Large intestine (tissue), 3 donors: Measurements from ENCODE around the gene TULP4. TPM values are rescaled to one million over a fixed set of nuclear protein-coding genes. Genes with fewer than 3 reads are reported as not detected.

Experiments used
- DNase-seq, 2 donors: peaks; one replicate each; pipeline versions ENCODE4 v3.0.0 to v3.0.0-alpha.2; 2013
- H3K27ac ChIP-seq: one replicate; pipeline ENCODE4 v1.5.1; 2013; ENCODE audit warnings: low read length
- H3K27me3 ChIP-seq: 2 replicates; pipeline ENCODE4 v1.6.1; 2013; ENCODE audit warnings: low read length; ENCODE audit not compliant: control insufficient read depth, insufficient read depth
- H3K36me3 ChIP-seq: 2 replicates; pipeline ENCODE4 v1.6.1; 2013; ENCODE audit warnings: low read length; ENCODE audit not compliant: control insufficient read depth, insufficient read depth
- H3K4me1 ChIP-seq: one replicate; pipeline ENCODE4 v1.6.1; 2013; ENCODE audit warnings: low read length; ENCODE audit not compliant: control insufficient read depth, insufficient read depth
- H3K4me3 ChIP-seq: one replicate; pipeline ENCODE4 v1.5.1; 2013; ENCODE audit warnings: low read length
- H3K9me3 ChIP-seq: one replicate; pipeline ENCODE4 v1.6.1; 2013; ENCODE audit warnings: mild to moderate bottlenecking, low read depth, low read length, moderate library complexity; ENCODE audit not compliant: control insufficient read depth
- WGBS: methylation state at CpG from one replicate; pipeline ENCODE4 v1.1.5; 2013; ENCODE audit warnings: low lambda C conversion rate; ENCODE audit not compliant: insufficient coverage; 5-methylcytosine and 5-hydroxymethylcytosine counted together
- polyA plus RNA-seq: library from polyadenylated mRNA; unstranded; fragments of 120-200 nt; gene quantifications from one replicate; pipeline ENCODE4 v1.2.1, GENCODE V29; 2013

TULP4 gene
- polyA plus RNA-seq, 1 donor, result 25.8 TPM

DNA sequence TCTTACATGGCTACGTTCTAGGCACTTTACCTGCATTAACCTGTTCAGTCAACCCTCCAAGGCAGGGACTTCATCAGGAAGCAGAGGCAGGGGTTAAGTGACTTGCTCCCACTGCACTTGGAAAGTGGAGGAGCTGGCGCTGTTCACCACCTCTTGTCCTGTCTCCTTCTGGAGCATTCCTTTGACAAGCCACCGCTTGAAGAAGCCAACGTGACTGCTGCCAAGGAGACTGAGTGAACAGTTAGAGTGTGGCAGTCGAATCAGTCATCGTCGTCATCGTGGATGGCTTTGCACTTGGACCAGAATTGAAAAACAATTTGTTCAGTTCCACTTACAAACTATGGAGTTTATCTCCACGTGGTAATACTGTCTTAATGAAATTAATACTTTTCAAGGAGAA, 60.9 kb downstream of the TULP4 start:
- Histone ChIP-seq H3K36me3 (peaks cover 5% of the 10 kb centered on the region), H3K27me3 (no peaks in the 10 kb centered on the region), H3K4me3 (no peak overlapping the region), H3K9me3 (no peaks in the 10 kb centered on the region), H3K4me1 (no peaks in the 10 kb centered on the region), H3K27ac (no peak overlapping the region)
- DNase-seq, result no peak
- WGBS, result 82% methylated on average over 2 of the region's 9 CpGs

GRCh38 chr6:158374020-158374419, 61.8 kb downstream of the TULP4 start:
- peaks cover 5% of the 10 kb centered on the region for H3K36me3 ChIP-seq
- no peaks in the 10 kb centered on the region for H3K4me1 ChIP-seq
- no peaks in the 10 kb centered on the region for H3K9me3 ChIP-seq
- H3K27me3 ChIP-seq, result no peaks in the 10 kb centered on the region
- no peak for DNase-seq
- no peak overlapping the region for H3K4me3 ChIP-seq
- H3K27ac ChIP-seq, result no peak overlapping the region
- WGBS, result no CpG with 5 or more reads among the region's 5 CpGs

DNA sequence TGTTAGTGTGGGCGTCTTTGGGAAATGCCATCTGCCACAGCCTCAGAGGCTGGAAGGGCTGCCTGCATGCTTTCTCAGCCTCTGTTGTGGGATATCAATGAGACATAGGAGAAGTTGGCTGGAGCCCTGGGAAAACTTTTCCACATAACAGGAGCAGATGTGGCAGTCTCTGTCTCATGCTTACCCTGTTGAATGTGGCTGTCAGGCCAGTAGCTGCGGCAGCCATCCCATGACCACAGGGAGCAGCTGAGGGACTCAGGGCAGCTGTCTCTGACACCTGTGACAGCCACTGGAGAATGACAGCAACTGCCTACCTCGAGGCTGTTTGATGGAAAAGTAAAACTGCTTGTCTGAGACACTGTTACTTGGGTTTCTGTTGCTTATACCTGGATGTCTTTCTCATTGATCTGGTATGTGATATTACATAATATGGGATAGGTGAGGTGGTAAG, 64.4 kb downstream of the TULP4 start:
- H3K36me3 ChIP-seq, result peaks cover 5% of the 10 kb centered on the region
- no peak for DNase-seq
- H3K9me3 ChIP-seq, result no peaks in the 10 kb centered on the region
- H3K4me1 ChIP-seq, result no peaks in the 10 kb centered on the region
- H3K4me3 ChIP-seq, result no peak overlapping the region
- H3K27ac ChIP-seq, result no peak overlapping the region
- no peaks in the 10 kb centered on the region for H3K27me3 ChIP-seq
- WGBS, result no CpG with 5 or more reads among the region's 3 CpGs

GRCh38 chr6:158377860-158378259, 65.6 kb downstream of the TULP4 start:
- no peaks in the 10 kb centered on the region for H3K4me1 ChIP-seq
- H3K27me3 ChIP-seq, result no peaks in the 10 kb centered on the region
- peaks cover 5% of the 10 kb centered on the region for H3K36me3 ChIP-seq
- WGBS, result no CpG with 5 or more reads among the region's 4 CpGs
- H3K9me3 ChIP-seq, result no peaks in the 10 kb centered on the region
- no peak for DNase-seq
- no peak overlapping the region for H3K4me3 ChIP-seq
- no peak overlapping the region for H3K27ac ChIP-seq

GRCh38 chr6:158379336-158379735, 67.1 kb downstream of the TULP4 start:
- DNase-seq, result no peak
- Histone ChIP-seq H3K36me3 (peaks cover 2% of the 10 kb centered on the region), H3K27ac (no peak overlapping the region), H3K9me3 (no peaks in the 10 kb centered on the region), H3K27me3 (no peaks in the 10 kb centered on the region), H3K4me3 (no peak overlapping the region), H3K4me1 (no peaks in the 10 kb centered on the region)
- no CpG with 5 or more reads among the region's 7 CpGs for WGBS

- H3K36me3 ChIP-seq, result peaks cover under 1% of the 10 kb centered on the region
- no peak for DNase-seq
- no peaks in the 10 kb centered on the region for H3K4me1 ChIP-seq
- H3K27me3 ChIP-seq, result no peaks in the 10 kb centered on the region
- H3K27ac ChIP-seq, result no peak overlapping the region
- 83% methylated on average over 2 of the region's 2 CpGs for WGBS
- no peak overlapping the region for H3K4me3 ChIP-seq
- H3K9me3 ChIP-seq, result no peaks in the 10 kb centered on the region
These were observed 68.9 kb downstream of the TULP4 start for GRCh38 chr6:158381214-158381613.

- H3K27me3 ChIP-seq, result no peaks in the 10 kb centered on the region
- DNase-seq, result no peak
- WGBS, result no CpG with 5 or more reads among the region's 1 CpG
- H3K36me3 ChIP-seq, result no peaks in the 10 kb centered on the region
- no peak overlapping the region for H3K27ac ChIP-seq
- H3K9me3 ChIP-seq, result no peaks in the 10 kb centered on the region
- H3K4me1 ChIP-seq, result no peaks in the 10 kb centered on the region
- H3K4me3 ChIP-seq, result no peak overlapping the region
These were observed 70.2 kb downstream of the TULP4 start for GRCh38 chr6:158382491-158382890.

- Histone ChIP-seq H3K27ac (no peak overlapping the region), H3K36me3 (no peaks in the 10 kb centered on the region), H3K4me3 (no peak overlapping the region), H3K9me3 (no peaks in the 10 kb centered on the region), H3K4me1 (no peaks in the 10 kb centered on the region), H3K27me3 (no peaks in the 10 kb centered on the region)
- 100% methylated on average over 1 of the region's 1 CpG for WGBS
- DNase-seq, result no peak
These were observed 70.8 kb downstream of the TULP4 start for GRCh38 chr6:158383057-158383456.

DNA sequence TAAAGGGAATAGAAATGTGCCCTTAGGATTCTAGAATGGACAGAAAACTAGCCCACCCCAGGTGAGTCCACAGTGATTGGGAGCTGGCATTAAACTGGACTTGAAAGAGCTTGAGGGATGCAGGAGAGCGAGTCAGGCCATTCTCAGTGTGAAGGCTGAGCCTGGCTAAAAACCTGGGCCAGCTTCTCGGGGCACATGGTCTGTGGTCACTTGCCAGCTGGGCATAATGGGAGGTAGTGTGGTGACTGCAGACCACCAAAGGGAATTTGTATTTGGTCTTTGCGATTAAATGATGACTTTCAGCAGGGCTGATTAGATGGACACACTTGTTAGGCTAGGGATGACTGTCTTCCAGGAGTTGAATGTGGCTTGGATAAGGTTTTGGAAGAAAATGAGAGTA, 71.3 kb downstream of the TULP4 start:
- Histone ChIP-seq H3K4me1 (no peaks in the 10 kb centered on the region), H3K36me3 (no peaks in the 10 kb centered on the region), H3K27me3 (no peaks in the 10 kb centered on the region), H3K4me3 (no peak overlapping the region), H3K9me3 (no peaks in the 10 kb centered on the region), H3K27ac (no peak overlapping the region)
- DNase-seq, result no peak
- 100% methylated on average over 1 of the region's 3 CpGs for WGBS

GRCh38 chr6:158384671-158385110, 72.4 kb downstream of the TULP4 start:
- H3K4me1 ChIP-seq, result no peaks in the 10 kb centered on the region
- no peak overlapping the region for H3K27ac ChIP-seq
- no peaks in the 10 kb centered on the region for H3K27me3 ChIP-seq
- WGBS, result 100% methylated on average over 2 of the region's 7 CpGs
- H3K36me3 ChIP-seq, result no peaks in the 10 kb centered on the region
- no peak overlapping the region for H3K4me3 ChIP-seq
- H3K9me3 ChIP-seq, result no peaks in the 10 kb centered on the region
- no peak for DNase-seq

- Histone ChIP-seq H3K4me1 (no peaks in the 10 kb centered on the region), H3K4me3 (no peak overlapping the region), H3K27me3 (no peaks in the 10 kb centered on the region), H3K36me3 (no peaks in the 10 kb centered on the region), H3K9me3 (no peaks in the 10 kb centered on the region), H3K27ac (no peak overlapping the region)
- WGBS, result 92% methylated on average over 2 of the region's 3 CpGs
- DNase-seq, result no peak
These were observed 74.8 kb downstream of the TULP4 start for GRCh38 chr6:158387036-158387435.
